Neural progenitor cell (in vitro differentiated cells): ENCODE data around the gene PAM. TPM values are rescaled to one million over a fixed set of nuclear protein-coding genes. Genes with fewer than 3 reads are reported as not detected.

ENCODE experiments used
- DNase-seq: peaks from one replicate; pipeline ENCODE4 v3.0.0-alpha.2; 2016; ENCODE audit warnings: low spot score
- H2AFZ ChIP-seq: fragments of 200-600 bp; sonication (generic); replicated peaks from 2 replicates; pipeline ENCODE4 v1.6.1; 2016; ENCODE audit warnings: antibody characterized with exemption
- H3F3A ChIP-seq: fragments of 200-600 bp; sonication (generic); 2 replicates; pipeline ENCODE4 v1.6.1; 2016; ENCODE audit warnings: antibody characterized with exemption, low read depth
- H3K27ac ChIP-seq: fragments of 200-600 bp; sonication (generic); 2 replicates; pipeline ENCODE4 v1.5.1; 2016; ENCODE audit warnings: mild to moderate bottlenecking
- H3K27me3 ChIP-seq: fragments of 200-600 bp; sonication (generic); 2 replicates; pipeline ENCODE4 v1.6.1; 2016; ENCODE audit warnings: mild to moderate bottlenecking, moderate library complexity
- H3K36me3 ChIP-seq: fragments of 200-600 bp; sonication (generic); 2 replicates; pipeline ENCODE4 v1.5.1; 2016
- H3K4me1 ChIP-seq: fragments of 200-600 bp; sonication (generic); 2 replicates; pipeline ENCODE4 v1.6.1; 2016; ENCODE audit warnings: mixed run types
- H3K4me2 ChIP-seq: fragments of 200-600 bp; sonication (generic); 2 replicates; pipeline ENCODE4 v1.6.1; 2016
- H3K4me3 ChIP-seq: fragments of 200-600 bp; sonication (generic); 2 replicates; pipeline ENCODE4 v1.5.1; 2016
- H3K79me2 ChIP-seq: fragments of 200-600 bp; sonication (generic); 2 replicates; pipeline ENCODE4 v1.6.1; 2016; ENCODE audit warnings: low read depth
- H3K9ac ChIP-seq: fragments of 200-600 bp; sonication (generic); 2 replicates; pipeline ENCODE4 v1.6.1; 2016
- H3K9me3 ChIP-seq: fragments of 200-600 bp; sonication (generic); 2 replicates; pipeline ENCODE4 v1.5.1; 2016; ENCODE audit warnings: low read depth
- H4K20me1 ChIP-seq: fragments of 200-600 bp; sonication (generic); 2 replicates; pipeline ENCODE4 v1.6.1; 2016; ENCODE audit warnings: low read depth
- H3K27ac Mint-ChIP-seq: 3 replicates; pipeline ENCODE4 v1.8.0; 2021; ENCODE audit warnings: mixed read lengths
- H3K27me3 Mint-ChIP-seq: 2 replicates; pipeline ENCODE4 v1.8.0; 2022; ENCODE audit warnings: low read depth, mild to moderate bottlenecking, inconsistent platforms, moderate library complexity, mixed read lengths; ENCODE audit not compliant: insufficient read depth
- H3K36me3 Mint-ChIP-seq: 3 replicates; pipeline ENCODE4 v1.8.0; 2021; ENCODE audit warnings: mixed read lengths
- H3K4me1 Mint-ChIP-seq: 3 replicates; pipeline ENCODE4 v1.8.0; 2021; ENCODE audit warnings: mixed read lengths
- H3K4me3 Mint-ChIP-seq: 3 replicates; pipeline ENCODE4 v1.8.0; 2021; ENCODE audit warnings: mild to moderate bottlenecking, moderate library complexity, mixed read lengths
- H3K9me3 Mint-ChIP-seq: 3 replicates; pipeline ENCODE4 v1.8.0; 2020; ENCODE audit warnings: mixed read lengths
- EZH2 ChIP-seq: fragments of 200-600 bp; sonication (generic); IDR thresholded peaks from 2 replicates; pipeline ENCODE4 v1.6.1; 2017; ENCODE audit warnings: antibody characterized with exemption, mild to moderate bottlenecking, moderate library complexity
- EZH2phosphoT487 ChIP-seq: fragments of 200-600 bp; sonication (generic); IDR thresholded peaks from 2 replicates; pipeline ENCODE4 v1.6.1; 2017; ENCODE audit warnings: antibody characterized with exemption
- total RNA-seq: library from RNA; depleted of rRNA; stranded (reverse); fragments of >200 nt; gene quantifications from 2 replicates; pipeline ENCODE4 v1.2.3, GENCODE V29; 2015; ENCODE audit warnings: low replicate concordance
- TF ChIP-seq, protein P1 (sequence below): fragments of 200-600 bp; sonication (generic); IDR thresholded peaks from 2 replicates; pipeline ENCODE4 v1.5.1; 2017; ENCODE audit warnings: antibody characterized with exemption, mild to moderate bottlenecking

The PAM gene
- total RNA-seq, 1 donor from 2014 or later: 246 TPM

DNA sequence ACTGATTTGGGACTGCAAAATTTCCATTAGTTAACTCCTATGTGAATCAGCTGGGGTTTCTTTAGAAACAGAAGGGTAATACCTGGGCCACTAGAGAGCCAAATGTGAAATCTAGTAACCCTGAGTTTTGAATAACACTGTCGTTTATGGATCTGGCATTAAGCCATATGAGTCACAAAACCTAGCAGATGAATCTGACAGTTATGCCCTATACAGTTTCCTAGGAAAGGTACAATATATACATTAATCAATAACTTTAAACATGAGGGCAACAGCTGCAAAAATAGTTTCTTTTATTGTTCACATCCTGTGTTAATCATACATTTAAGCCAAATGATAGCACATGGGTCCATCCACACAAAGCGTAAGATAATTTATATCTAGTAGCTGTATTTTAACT is 56.9 kb downstream of the PAM start:
- Histone ChIP-seq H3K9ac (no peak overlapping the region), H3K36me3 (no peaks in the 10 kb centered on the region), H3K4me3 (no peak overlapping the region), H3K9me3 (no peaks in the 10 kb centered on the region), H3K27me3 (no peaks in the 10 kb centered on the region), H4K20me1 (peaks cover 15% of the 10 kb centered on the region), H3K4me2 (no peak overlapping the region), H3K4me1 (peaks cover 24% of the 10 kb centered on the region), H3F3A (peaks cover 6% of the 10 kb centered on the region), H3K79me2 (peaks cover 7% of the 10 kb centered on the region), H2AFZ (no peak overlapping the region), H3K27ac (no peak overlapping the region)
- H3K9me3 Mint-ChIP-seq: no peaks in the 10 kb centered on the region
- no peak overlapping the region for H3K4me3 Mint-ChIP-seq
- no peak for DNase-seq
- H3K27me3 Mint-ChIP-seq: peaks cover 2% of the 10 kb centered on the region
- peaks cover 44% of the 10 kb centered on the region for H3K4me1 Mint-ChIP-seq
- no peak overlapping the region for H3K27ac Mint-ChIP-seq
- TF ChIP-seq, protein P1, sequence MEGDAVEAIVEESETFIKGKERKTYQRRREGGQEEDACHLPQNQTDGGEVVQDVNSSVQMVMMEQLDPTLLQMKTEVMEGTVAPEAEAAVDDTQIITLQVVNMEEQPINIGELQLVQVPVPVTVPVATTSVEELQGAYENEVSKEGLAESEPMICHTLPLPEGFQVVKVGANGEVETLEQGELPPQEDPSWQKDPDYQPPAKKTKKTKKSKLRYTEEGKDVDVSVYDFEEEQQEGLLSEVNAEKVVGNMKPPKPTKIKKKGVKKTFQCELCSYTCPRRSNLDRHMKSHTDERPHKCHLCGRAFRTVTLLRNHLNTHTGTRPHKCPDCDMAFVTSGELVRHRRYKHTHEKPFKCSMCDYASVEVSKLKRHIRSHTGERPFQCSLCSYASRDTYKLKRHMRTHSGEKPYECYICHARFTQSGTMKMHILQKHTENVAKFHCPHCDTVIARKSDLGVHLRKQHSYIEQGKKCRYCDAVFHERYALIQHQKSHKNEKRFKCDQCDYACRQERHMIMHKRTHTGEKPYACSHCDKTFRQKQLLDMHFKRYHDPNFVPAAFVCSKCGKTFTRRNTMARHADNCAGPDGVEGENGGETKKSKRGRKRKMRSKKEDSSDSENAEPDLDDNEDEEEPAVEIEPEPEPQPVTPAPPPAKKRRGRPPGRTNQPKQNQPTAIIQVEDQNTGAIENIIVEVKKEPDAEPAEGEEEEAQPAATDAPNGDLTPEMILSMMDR: no peak
- TF ChIP-seq EZH2phosphoT487 (no peak), EZH2 (no peak)
- H3K36me3 Mint-ChIP-seq: peaks cover 15% of the 10 kb centered on the region

DNA sequence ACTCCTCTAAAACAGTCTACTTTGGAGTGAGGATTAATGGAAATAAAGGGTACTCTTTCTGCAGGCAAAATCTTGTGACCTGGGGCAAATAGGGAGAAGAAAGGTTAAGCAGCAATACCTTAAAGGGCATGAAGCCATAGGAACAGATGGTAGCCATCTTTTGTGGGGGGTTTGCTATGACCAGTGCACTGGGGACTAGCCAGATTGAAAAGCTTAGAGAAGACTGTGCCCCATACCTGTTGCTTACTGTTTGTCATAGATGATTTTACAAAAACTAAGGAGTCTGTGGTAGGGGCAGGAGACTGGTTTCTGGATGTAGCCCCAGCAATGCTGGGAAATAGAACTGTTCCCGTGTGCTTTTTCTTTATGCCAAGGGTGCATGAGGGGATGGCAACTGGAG is 58.6 kb downstream of the PAM start:
- Histone ChIP-seq H3K4me2 (no peak overlapping the region), H3K9me3 (no peaks in the 10 kb centered on the region), H3K4me3 (no peak overlapping the region), H3K36me3 (no peaks in the 10 kb centered on the region), H3K27ac (no peak overlapping the region), H3K9ac (no peak overlapping the region), H3K79me2 (peaks cover 3% of the 10 kb centered on the region), H3K4me1 (peaks cover 14% of the 10 kb centered on the region), H3F3A (no peaks in the 10 kb centered on the region), H4K20me1 (peaks cover 3% of the 10 kb centered on the region), H3K27me3 (no peaks in the 10 kb centered on the region), H2AFZ (no peak overlapping the region)
- peaks cover 18% of the 10 kb centered on the region for H3K36me3 Mint-ChIP-seq
- H3K27ac Mint-ChIP-seq: no peak overlapping the region
- H3K9me3 Mint-ChIP-seq: no peaks in the 10 kb centered on the region
- H3K4me3 Mint-ChIP-seq: no peak overlapping the region
- peaks cover 31% of the 10 kb centered on the region for H3K4me1 Mint-ChIP-seq
- H3K27me3 Mint-ChIP-seq: peaks cover 2% of the 10 kb centered on the region
- no peak for DNase-seq
- TF ChIP-seq EZH2 (no peak), EZH2phosphoT487 (no peak)
- TF ChIP-seq, protein P1: no peak

DNA sequence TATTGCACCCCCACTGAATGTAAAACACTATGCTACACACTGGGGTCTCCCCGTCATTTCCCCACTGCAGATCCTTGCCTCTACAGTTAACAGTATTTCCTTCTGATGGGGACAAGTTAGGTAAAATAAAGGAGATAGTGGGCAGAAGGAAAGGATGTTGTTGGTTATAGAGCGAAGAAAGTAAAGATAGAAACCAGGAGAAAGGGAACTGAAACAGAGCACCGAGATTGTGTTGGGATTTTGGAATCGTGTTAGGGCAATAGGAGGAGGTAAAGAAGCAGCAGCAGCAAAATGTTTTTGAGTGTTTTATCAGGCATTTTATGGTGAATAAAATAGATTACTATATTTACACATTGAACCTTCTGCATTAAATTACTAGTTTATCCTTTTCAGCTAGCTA is 60.0 kb downstream of the PAM start:
- H3F3A ChIP-seq: no peaks in the 10 kb centered on the region

More for the DNA sequence above, 60.0 kb downstream of the PAM start:
- Histone ChIP-seq H3K4me2 (no peak overlapping the region), H3K27ac (no peak overlapping the region), H3K27me3 (no peaks in the 10 kb centered on the region), H2AFZ (no peak overlapping the region), H3K4me3 (no peak overlapping the region), H3K36me3 (no peaks in the 10 kb centered on the region), H3K4me1 (peaks cover 11% of the 10 kb centered on the region), H3K79me2 (no peaks in the 10 kb centered on the region), H3K9me3 (no peaks in the 10 kb centered on the region), H3K9ac (no peak overlapping the region), H4K20me1 (no peaks in the 10 kb centered on the region)
- no peak overlapping the region for H3K4me3 Mint-ChIP-seq
- H3K9me3 Mint-ChIP-seq: no peaks in the 10 kb centered on the region
- DNase-seq: no peak
- H3K36me3 Mint-ChIP-seq: peaks cover 16% of the 10 kb centered on the region
- H3K4me1 Mint-ChIP-seq: peaks cover 27% of the 10 kb centered on the region
- H3K27ac Mint-ChIP-seq: no peak overlapping the region
- no peak for TF ChIP-seq EZH2phosphoT487
- TF ChIP-seq EZH2: no peak
- TF ChIP-seq, protein P1: no peak
- peaks cover 2% of the 10 kb centered on the region for H3K27me3 Mint-ChIP-seq
